Measurements from ENCODE around the gene DYDC2. TPM values are rescaled to one million over a fixed set of nuclear protein-coding genes. Genes with fewer than 3 reads are reported as not detected.

The DYDC2 gene
- 2.3 TPM for total RNA-seq

GRCh38 chr10:80356563-80356988, at the start of gene DYDC2, which contains the start of gene DYDC1:
DYDC2 (plus strand) TSS chr10:80356781; CDS start chr10:80362444, 5,663 bp downstream.
DYDC1 (minus strand) TSS chr10:80356755; CDS start chr10:80352601, 4,154 bp downstream.

GRCh38 chr10:80408242-80409101, 51.9 kb downstream of the DYDC2 start, which contains the start of gene PRXL2A:
PRXL2A (plus strand) TSS chr10:80408551; CDS start chr10:80420468, 11,917 bp downstream.

Other genes with a start within 250 kb of the DYDC2 start
- gene PLAC9, start 224.1 kb upstream of the DYDC2 start, total RNA-seq = 43.8 TPM
- gene ANXA11, start 151.2 kb upstream of the DYDC2 start, total RNA-seq = 44.0 TPM
- gene MAT1A, start 67.1 kb upstream of the DYDC2 start, total RNA-seq = 0.38 TPM
- gene DYDC1, start within 50 bp of the DYDC2 start, total RNA-seq = not detected
- 77.0 TPM for gene PRXL2A, start 51.8 kb downstream of the DYDC2 start, total RNA-seq
- 56.4 TPM for gene TSPAN14, start 97.5 kb downstream of the DYDC2 start, total RNA-seq
- gene SH2D4B, start 181.1 kb downstream of the DYDC2 start, total RNA-seq = not detected